Ovary (tissue), 3 donors: ENCODE data around the gene SPIC.

Experiments
- EP300 ChIP-seq: sonication (generic); formaldehyde crosslinking; IDR thresholded peaks from one replicate; pipeline ENCODE4 v1.6.1; 2017; ENCODE audit warnings: antibody characterized with exemption
- POLR2A ChIP-seq: fragments of 450-650 bp; IDR thresholded peaks from one replicate; pipeline ENCODE4 v1.6.1; 2017; ENCODE audit warnings: antibody characterized with exemption, mild to moderate bottlenecking, moderate library complexity
- TF ChIP-seq, protein P1 (sequence below), 3 donors: fragments of 450-650 bp in 2 of 3; fragments of 200-600 bp in 1 of 3; IDR thresholded peaks; one replicate each; pipeline versions ENCODE4 v1.5.1 to v1.8.0; 2016 to 2022; ENCODE audit warnings: antibody characterized with exemption in 3 of 3, mild to moderate bottlenecking in 1 of 3
- donor health status: DM: no; HTN: no; CAD: no.

GRCh38 chr12:101488469-101488868 is 13.3 kb downstream of the SPIC start:
- TF ChIP-seq, protein P1, sequence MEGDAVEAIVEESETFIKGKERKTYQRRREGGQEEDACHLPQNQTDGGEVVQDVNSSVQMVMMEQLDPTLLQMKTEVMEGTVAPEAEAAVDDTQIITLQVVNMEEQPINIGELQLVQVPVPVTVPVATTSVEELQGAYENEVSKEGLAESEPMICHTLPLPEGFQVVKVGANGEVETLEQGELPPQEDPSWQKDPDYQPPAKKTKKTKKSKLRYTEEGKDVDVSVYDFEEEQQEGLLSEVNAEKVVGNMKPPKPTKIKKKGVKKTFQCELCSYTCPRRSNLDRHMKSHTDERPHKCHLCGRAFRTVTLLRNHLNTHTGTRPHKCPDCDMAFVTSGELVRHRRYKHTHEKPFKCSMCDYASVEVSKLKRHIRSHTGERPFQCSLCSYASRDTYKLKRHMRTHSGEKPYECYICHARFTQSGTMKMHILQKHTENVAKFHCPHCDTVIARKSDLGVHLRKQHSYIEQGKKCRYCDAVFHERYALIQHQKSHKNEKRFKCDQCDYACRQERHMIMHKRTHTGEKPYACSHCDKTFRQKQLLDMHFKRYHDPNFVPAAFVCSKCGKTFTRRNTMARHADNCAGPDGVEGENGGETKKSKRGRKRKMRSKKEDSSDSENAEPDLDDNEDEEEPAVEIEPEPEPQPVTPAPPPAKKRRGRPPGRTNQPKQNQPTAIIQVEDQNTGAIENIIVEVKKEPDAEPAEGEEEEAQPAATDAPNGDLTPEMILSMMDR (IDR thresholded peaks at IDR 0.05) = no peak
- no peak for TF ChIP-seq POLR2A
- no peak for TF ChIP-seq EP300
